NCI-H748 treated with DMSO at 0.1 percent for 48 hours (cell line): ENCODE measurements around the gene GABPB1.

ENCODE experiments used
- DNase-seq: peaks from one replicate; lab custom pipeline; 2025; lab: John Stamatoyannopoulos, UW

Gene GABPB1

GRCh38 chr15:50344006-50344464 lies 11.0 kb downstream of the GABPB1 start:
- DNase-seq: no peak

- DNase-seq: no peak
Measured at GRCh38 chr15:50341616-50342136, 13.3 kb downstream of the GABPB1 start.

- DNase-seq: no peak
Measured at GRCh38 chr15:50340416-50340815, 14.6 kb downstream of the GABPB1 start.

GRCh38 chr15:50339717-50340116 lies 15.3 kb downstream of the GABPB1 start:
- DNase-seq: no peak

GRCh38 chr15:50335251-50335650 lies 19.7 kb downstream of the GABPB1 start:
- no peak for DNase-seq

GRCh38 chr15:50333229-50333628 lies 21.8 kb downstream of the GABPB1 start:
- no peak for DNase-seq

- no peak for DNase-seq
Measured at GRCh38 chr15:50330921-50331320, 24.1 kb downstream of the GABPB1 start.

GRCh38 chr15:50328116-50328515 lies 26.9 kb downstream of the GABPB1 start:
- DNase-seq: no peak

- DNase-seq: no peak
Measured at GRCh38 chr15:50321680-50322210, 33.3 kb downstream of the GABPB1 start.

- DNase-seq: no peak
Measured at GRCh38 chr15:50320504-50320903, 34.5 kb downstream of the GABPB1 start.

- no peak for DNase-seq
Measured at GRCh38 chr15:50318697-50319096, 36.3 kb downstream of the GABPB1 start.

GRCh38 chr15:50315814-50316630 lies 39.0 kb downstream of the GABPB1 start:
- peak; percentile 1 for DNase-seq

- no peak for DNase-seq
Measured at GRCh38 chr15:50312636-50313035, 42.4 kb downstream of the GABPB1 start.

- DNase-seq: no peak
Measured at GRCh38 chr15:50307799-50308198, 47.2 kb downstream of the GABPB1 start.

- DNase-seq: no peak
Measured at GRCh38 chr15:50304836-50305235, 50.2 kb downstream of the GABPB1 start.

GRCh38 chr15:50302581-50302980 lies 52.4 kb downstream of the GABPB1 start:
- no peak for DNase-seq

- no peak for DNase-seq
Measured at GRCh38 chr15:50298340-50298739, 56.7 kb downstream of the GABPB1 start.

GRCh38 chr15:50295966-50296365 lies 59.0 kb downstream of the GABPB1 start:
- DNase-seq: no peak

GRCh38 chr15:50289749-50290148 lies 65.2 kb downstream of the GABPB1 start:
- no peak for DNase-seq

GRCh38 chr15:50287324-50288116 lies 67.5 kb downstream of the GABPB1 start:
- DNase-seq: no peak

- DNase-seq: no peak
Measured at GRCh38 chr15:50281427-50281826, 73.6 kb downstream of the GABPB1 start.

GRCh38 chr15:50280271-50280670 lies 74.7 kb downstream of the GABPB1 start:
- no peak for DNase-seq

- no peak for DNase-seq
Measured at GRCh38 chr15:50278496-50278895, 76.5 kb downstream of the GABPB1 start.
